H1 (cell line): ENCODE results near the gene TGFB1I1. TPM values are rescaled to one million over a fixed set of nuclear protein-coding genes. Genes with fewer than 3 reads are reported as not detected.

Source experiments
- CTCF ChIA-PET: fragments of 300-600 bp; sonication (Branson Sonifier 250); formaldehyde crosslinking; loops from one replicate; lab custom pipeline; 2021; ENCODE audit not compliant: partially characterized antibody; lab: Charles Lee
- POLR2A ChIA-PET: fragments of 300-600 bp; sonication (Branson Sonifier 250); formaldehyde crosslinking; loops from one replicate; lab custom pipeline; 2021; ENCODE audit warnings: inconsistent platforms; ENCODE audit not compliant: partially characterized antibody; lab: Charles Lee
- DNase-seq, 2 experiments: peaks; one replicate each; pipeline versions ENCODE4 v3.0.0 to v3.0.0-alpha.2; 2010 to 2022; ENCODE audit warnings: low spot score in 2 of 2, low read depth in 1 of 2, mixed read lengths in 1 of 2
- FAIRE-seq: peaks from 2 replicates; lab custom pipeline; 2011; peaks lifted over from hg19 to GRCh38; lab: Jason Lieb, UNC
- H2AFZ ChIP-seq: 2 replicates; pipeline ENCODE4 v1.8.1; 2012; ENCODE audit warnings: low read length, inconsistent platforms
- H2AK5ac ChIP-seq: 2 replicates; pipeline ENCODE4 v1.6.1; 2013; ENCODE audit warnings: low read depth, low read length
- H2BK120ac ChIP-seq: replicated peaks from 2 replicates; pipeline ENCODE3; 2013; ENCODE audit warnings: low read depth, low read length, inconsistent platforms
- H2BK12ac ChIP-seq: 2 replicates; pipeline ENCODE4 v1.6.1; 2013; ENCODE audit warnings: low read depth, low read length
- H2BK15ac ChIP-seq: 2 replicates; pipeline ENCODE4 v1.6.1; 2013; ENCODE audit warnings: low read length
- H2BK20ac ChIP-seq: 2 replicates; pipeline ENCODE4 v1.6.1; 2013; ENCODE audit warnings: low read length
- H2BK5ac ChIP-seq: 2 replicates; pipeline ENCODE4 v1.6.1; 2013; ENCODE audit warnings: low read depth, low read length
- H3K14ac ChIP-seq: 2 replicates; pipeline ENCODE4 v1.6.1; 2013; ENCODE audit warnings: inconsistent platforms; ENCODE audit not compliant: insufficient read length
- H3K18ac ChIP-seq: 2 replicates; pipeline ENCODE4 v1.6.1; 2013; ENCODE audit warnings: low read length; ENCODE audit errors: extremely low read depth
- H3K23ac ChIP-seq: 2 replicates; pipeline ENCODE4 v1.6.1; 2013; ENCODE audit warnings: inconsistent platforms; ENCODE audit not compliant: insufficient read length
- H3K23me2 ChIP-seq: 2 replicates; pipeline ENCODE4 v1.6.1; 2013; ENCODE audit warnings: low read depth, low read length
- H3K27ac ChIP-seq: 2 replicates; pipeline ENCODE4 v1.6.1; 2011; ENCODE audit warnings: low read depth, low read length, inconsistent platforms
- H3K27me3 ChIP-seq, 4 experiments: replicated peaks in 1 of 4; 1 replicate in 1 of 4; 2 replicates in 3 of 4; pipeline versions ENCODE4 v1.6.1 to v1.8.1; 2011 to 2013; ENCODE audit warnings: low read length in 3 of 4, mild to moderate bottlenecking in 3 of 4, inconsistent platforms in 2 of 4, mixed read lengths in 2 of 4, moderate library complexity in 1 of 4; ENCODE audit not compliant: control insufficient read depth in 3 of 4, insufficient read depth in 3 of 4; ENCODE audit errors: extremely low read depth in 1 of 4
- H3K36me3 ChIP-seq, 4 experiments: 2 replicates each; pipeline versions ENCODE4 v1.6.1 to v1.8.1; 2011 to 2013; ENCODE audit warnings: mild to moderate bottlenecking in 4 of 4, low read length in 3 of 4, moderate library complexity in 2 of 4, control low read depth in 1 of 4, inconsistent platforms in 1 of 4; ENCODE audit not compliant: insufficient read depth in 4 of 4, control insufficient read depth in 2 of 4
- H3K4ac ChIP-seq: replicated peaks from 2 replicates; pipeline ENCODE3; 2013; ENCODE audit warnings: low read length, low read depth, mixed read lengths, inconsistent platforms; ENCODE audit not compliant: insufficient read length
- H3K4me1 ChIP-seq, 4 experiments: replicated peaks in 1 of 4; 1 replicate in 1 of 4; 2 replicates in 3 of 4; pipeline versions ENCODE4 v1.6.1 to v1.8.1; 2011 to 2013; ENCODE audit warnings: low read length in 3 of 4, inconsistent platforms in 2 of 4, mixed read lengths in 1 of 4; ENCODE audit not compliant: insufficient read depth in 4 of 4, control insufficient read depth in 3 of 4
- H3K4me2 ChIP-seq, 2 experiments: 2 replicates each; pipeline versions ENCODE4 v1.6.1 to v1.8.1; 2011 to 2013; ENCODE audit warnings: low read depth in 2 of 2, low read length in 2 of 2, control low read depth in 1 of 2, inconsistent platforms in 1 of 2, mild to moderate bottlenecking in 1 of 2; ENCODE audit not compliant: insufficient read depth in 1 of 2
- H3K4me3 ChIP-seq, 4 experiments: fragments of 200-600, 300-600 bp in 1 of 4; sonication (generic), shearing (Covaris generic), sonication (Bioruptor Twin) in 1 of 4; 2 replicates each; pipeline versions ENCODE4 v1.5.1 to v1.8.1; 2011 to 2016; ENCODE audit warnings: low read length in 4 of 4, low read depth in 3 of 4, control low read depth in 2 of 4, inconsistent platforms in 2 of 4, mild to moderate bottlenecking in 2 of 4, mixed read lengths in 1 of 4, moderate library complexity in 1 of 4; ENCODE audit not compliant: insufficient read depth in 2 of 4; ENCODE audit errors: extremely low read depth in 1 of 4
- H3K56ac ChIP-seq: replicated peaks from 2 replicates; pipeline ENCODE3; 2013; ENCODE audit warnings: low read depth, mild to moderate bottlenecking, mixed read lengths, low read length, inconsistent platforms; ENCODE audit not compliant: insufficient read length
- H3K79me1 ChIP-seq: 2 replicates; pipeline ENCODE4 v1.6.1; 2013; ENCODE audit warnings: low read depth, low read length, control low read depth
- H3K79me2 ChIP-seq, 2 experiments: 2 replicates each; pipeline versions ENCODE4 v1.6.1 to v1.8.1; 2012 to 2013; ENCODE audit warnings: low read length in 2 of 2, mild to moderate bottlenecking in 2 of 2, inconsistent platforms in 1 of 2; ENCODE audit not compliant: insufficient read depth in 2 of 2, control insufficient read depth in 1 of 2
- H3K9ac ChIP-seq, 4 experiments: replicated peaks in 1 of 4; 1 replicate in 1 of 4; 2 replicates in 3 of 4; pipeline versions ENCODE4 v1.6.1 to v1.8.1; 2011 to 2013; ENCODE audit warnings: low read depth in 3 of 4, low read length in 3 of 4, control low read depth in 2 of 4, mild to moderate bottlenecking in 2 of 4, moderate library complexity in 2 of 4, inconsistent platforms in 1 of 4; ENCODE audit errors: extremely low read depth in 1 of 4
- H3K9me3 ChIP-seq, 2 experiments: 2 replicates each; pipeline versions ENCODE4 v1.6.1 to v1.8.1; 2012 to 2013; ENCODE audit warnings: mild to moderate bottlenecking in 2 of 2, moderate library complexity in 2 of 2, control low read depth in 1 of 2, inconsistent platforms in 1 of 2, low read depth in 1 of 2, low read length in 1 of 2, mixed read lengths in 1 of 2; ENCODE audit not compliant: insufficient read depth in 2 of 2
- H4K20me1 ChIP-seq, 2 experiments: replicated peaks in 1 of 2; 2 replicates each; pipeline versions ENCODE3 to v1.8.1; 2011 to 2013; ENCODE audit warnings: inconsistent platforms in 2 of 2, low read length in 2 of 2, mild to moderate bottlenecking in 1 of 2; ENCODE audit not compliant: insufficient read depth in 2 of 2, control insufficient read depth in 1 of 2
- H4K5ac ChIP-seq: 2 replicates; pipeline ENCODE4 v1.6.1; 2013; ENCODE audit warnings: low read length, low read depth, mixed read lengths, inconsistent platforms; ENCODE audit not compliant: insufficient read length
- H4K8ac ChIP-seq: 2 replicates; pipeline ENCODE4 v1.8.0; 2013; ENCODE audit warnings: mild to moderate bottlenecking, moderate library complexity, low read length, inconsistent platforms; ENCODE audit not compliant: insufficient read depth; ENCODE audit errors: extremely low read depth
- H4K91ac ChIP-seq: replicated peaks from 2 replicates; pipeline ENCODE3; 2013; ENCODE audit warnings: low read length, mixed read lengths, inconsistent platforms; ENCODE audit not compliant: insufficient read length
- TCF12 ChIP-seq: IDR thresholded peaks from 2 replicates; pipeline ENCODE4 v1.6.1; 2011; ENCODE audit warnings: low read depth, mild to moderate bottlenecking, low read length
- USF2 ChIP-seq: IDR thresholded peaks from 2 replicates; pipeline ENCODE4 v1.6.1; 2011; ENCODE audit warnings: low read length, improper control_type of control experiment
- WGBS, 2 experiments: shearing (Covaris generic) in 1 of 2; methylation state at CpG; one replicate each; pipeline versions ENCODE4 v1.1.6 to v1.1.7; 2013 to 2015; ENCODE audit warnings: low lambda C conversion rate in 2 of 2, mixed read lengths in 2 of 2, inconsistent platforms in 1 of 2, low coverage in 1 of 2, missing lambda C conversion rate in 1 of 2; ENCODE audit not compliant: insufficient replicate concordance in 2 of 2, insufficient coverage in 1 of 2, insufficient read length in 1 of 2; ENCODE audit errors: extremely low coverage in 1 of 2, missing lambda C conversion rate in 1 of 2; 5-methylcytosine and 5-hydroxymethylcytosine counted together
- polyA plus RNA-seq, 7 experiments: library from polyadenylated mRNA; depleted of rRNA in 3 of 7; stranded (reverse) in 5 of 7; unstranded in 2 of 7; fragments of >200 nt in 5 of 7; fragments of 200-250 nt in 2 of 7; gene quantifications; 1 replicate in 5 of 7; 2 replicates in 1 of 7; 4 replicates in 1 of 7; pipeline versions ENCODE4 v1.2.1 to v1.2.3, GENCODE V29; 2011 to 2013; ENCODE audit warnings: missing spikeins in 2 of 7, mixed read lengths in 2 of 7
- total RNA-seq: library from RNA; stranded (reverse); fragmentation: NEBNext Ultra II Directional; extraction: Animal tissue kit (Norgen Biotek cat#: 25700); gene quantifications from 2 replicates; pipeline ENCODE4 v1.2.1, GENCODE V29; 2021
- TF ChIP-seq, protein P1 (sequence below): IDR thresholded peaks from 2 replicates; pipeline ENCODE4 v1.6.1; 2012; ENCODE audit warnings: inconsistent platforms

The TGFB1I1 gene
- total and polyA plus RNA-seq, 2 of the 8 experiments (the other 6 are each of a cell fraction or from before 2014, with no cell fraction given): 5.6 to 5.8 TPM

- peaks cover 0 to 13% (median 1%) of the 10 kb centered on the region in 4 experiments; a peak in 4 of 8 replicates for H3K36me3 ChIP-seq
- no peaks in the 10 kb centered on the region for H3K79me1 ChIP-seq
- H3K4me1 ChIP-seq: no peaks in the 10 kb centered on the region
- H3K23me2 ChIP-seq: 0 out of 2 replicates have a peak, but pooled peaks cover 3% of the 10 kb centered on the region
- no peak overlapping the region for H3K27ac ChIP-seq
- H2BK15ac ChIP-seq: no peak overlapping the region
- H3K14ac ChIP-seq: no peak overlapping the region
- no peak overlapping the region for H2AK5ac ChIP-seq
- no peaks in the 10 kb centered on the region for H3K79me2 ChIP-seq
- H3K4ac ChIP-seq: no peak overlapping the region
- H4K20me1 ChIP-seq: no peaks in the 10 kb centered on the region
- H3K27me3 ChIP-seq: no peaks in the 10 kb centered on the region
- no peaks in the 10 kb centered on the region for H3K9me3 ChIP-seq
- no peak overlapping the region for H3K4me3 ChIP-seq
- no peak overlapping the region for H3K4me2 ChIP-seq
- H2BK12ac ChIP-seq: no peak overlapping the region
- H3K9ac ChIP-seq: no peak overlapping the region
- no peak overlapping the region for H4K8ac ChIP-seq
- WGBS, 2 experiments: 91% methylated on average over 22 of the region's 36 CpGs; no CpG with 5 or more reads in 1 of the 2 experiments
- H2BK120ac ChIP-seq: no peak overlapping the region
- no peak for TF ChIP-seq USF2
- no peak for TF ChIP-seq TCF12
- TF ChIP-seq, protein P1, sequence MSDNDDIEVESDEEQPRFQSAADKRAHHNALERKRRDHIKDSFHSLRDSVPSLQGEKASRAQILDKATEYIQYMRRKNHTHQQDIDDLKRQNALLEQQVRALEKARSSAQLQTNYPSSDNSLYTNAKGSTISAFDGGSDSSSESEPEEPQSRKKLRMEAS: no peak
- DNase-seq (no peak), FAIRE-seq (no peak)
- no peak overlapping the region for H3K23ac ChIP-seq
- no peak overlapping the region for H2AFZ ChIP-seq
- H2BK20ac ChIP-seq: no peak overlapping the region
- CTCF ChIA-PET: no interaction called here
- H4K91ac ChIP-seq: no peak overlapping the region
- no peak overlapping the region for H4K5ac ChIP-seq
- H3K18ac ChIP-seq: no peak overlapping the region
- H3K56ac ChIP-seq: no peak overlapping the region
- POLR2A ChIA-PET: no interaction called here
- no peak overlapping the region for H2BK5ac ChIP-seq
These were observed 7.6 kb upstream of the TGFB1I1 start for GRCh38 chr16:31464348-31464769.
